A549 (cell line): ENCODE data around the gene AKR1C8. TPM values are rescaled to one million over a fixed set of nuclear protein-coding genes. Genes with fewer than 3 reads are reported as not detected.

Source experiments
- ATAC-seq, 2 experiments: fragments of 200-7000 bp in 1 of 2; fragments of >200 bp in 1 of 2; cut with Nextera tagmentation in 1 of 2; cut with Tn5 transposase in 1 of 2; 3 replicates each; pipeline versions ENCODE4 v1.8.0 to v1.9.1; 2018 to 2020; ENCODE audit warnings: mild to moderate bottlenecking in 1 of 2, moderate library complexity in 1 of 2
- CTCF ChIA-PET: fragments of 300-600 bp; sonication (Branson Sonifier 250); formaldehyde crosslinking; extraction: SDS; loops from one replicate; lab custom pipeline; 2021; ENCODE audit warnings: antibody characterized with exemption, inconsistent platforms; lab: Yijun Ruan, JAX
- POLR2A ChIA-PET: fragments of 350-600 bp; formaldehyde crosslinking; extraction: SDS; loops from one replicate; lab custom pipeline; 2021; ENCODE audit warnings: antibody characterized with exemption, inconsistent platforms; lab: Yijun Ruan, JAX
- DNase-seq, 2 experiments: peaks; one replicate each; pipeline versions ENCODE4 v3.0.0 to v3.0.0-alpha.2; 2011 to 2016; ENCODE audit warnings: low read depth in 1 of 2, low spot score in 1 of 2
- FAIRE-seq: peaks from 2 replicates; lab custom pipeline; 2011; peaks lifted over from hg19 to GRCh38; lab: Jason Lieb, UNC
- H3K27ac ChIP-seq, 2 experiments: fragments of >200 bp; sonication (Bioruptor Twin); formaldehyde crosslinking; 3 replicates each; pipeline ENCODE4 v1.5.1; 2016 to 2017
- H3K4me1 ChIP-seq: fragments of >200 bp; sonication (Bioruptor Twin); formaldehyde crosslinking; 3 replicates; pipeline ENCODE4 v1.6.1; 2016
- H3K4me2 ChIP-seq: fragments of >200 bp; sonication (Bioruptor Twin); formaldehyde crosslinking; 3 replicates; pipeline ENCODE4 v1.6.1; 2016
- H3K4me3 ChIP-seq: fragments of >200 bp; sonication (Bioruptor Twin); formaldehyde crosslinking; 3 replicates; pipeline ENCODE4 v1.5.1; 2016
- H3K9me3 ChIP-seq: fragments of >200 bp; sonication (Bioruptor Twin); formaldehyde crosslinking; 3 replicates; pipeline ENCODE4 v1.6.1; 2016
- BCL3 ChIP-seq: fragments of >200 bp; sonication (Bioruptor Twin); formaldehyde crosslinking; IDR thresholded peaks from 3 replicates; pipeline ENCODE4 v1.6.1; 2016
- CBX2 ChIP-seq: fragments of 200-600 bp; sonication (generic); IDR thresholded peaks from 2 replicates; pipeline ENCODE4 v1.6.1; 2016; ENCODE audit warnings: low read depth, mild to moderate bottlenecking, borderline replicate concordance
- CEBPB ChIP-seq, 2 experiments: fragments of >200 bp in 1 of 2; sonication (Bioruptor Twin) in 1 of 2; formaldehyde crosslinking in 1 of 2; IDR thresholded peaks; 2 replicates each; pipeline ENCODE4 v1.6.1; 2012 to 2016
- CHD2 ChIP-seq: fragments of 150-350 bp; IDR thresholded peaks from 2 replicates; pipeline ENCODE4 v1.6.1; 2014; ENCODE audit warnings: low read length; ENCODE audit not compliant: partially characterized antibody
- CTCF ChIP-seq: fragments of >200 bp; sonication (Bioruptor Twin); formaldehyde crosslinking; IDR thresholded peaks from 3 replicates; pipeline ENCODE4 v1.5.1; 2016
- EHMT2 ChIP-seq: fragments of 200-600 bp; sonication (generic); IDR thresholded peaks from 2 replicates; pipeline ENCODE4 v1.6.1; 2016; ENCODE audit warnings: antibody characterized with exemption, low read depth, mild to moderate bottlenecking, moderate library complexity
- EP300 ChIP-seq, 2 experiments: fragments of >200 bp; sonication (Bioruptor Twin); formaldehyde crosslinking; IDR thresholded peaks; 2 replicates in 1 of 2; 3 replicates in 1 of 2; pipeline ENCODE4 v1.6.1; 2016 to 2017
- FOSB ChIP-seq: fragments of 250-450 bp; sonication (Bioruptor Pico); IDR thresholded peaks from 2 replicates; pipeline ENCODE4 v1.5.0; 2020; ENCODE audit warnings: mild to moderate bottlenecking, moderate library complexity
- FOSL2 ChIP-seq, 2 experiments: fragments of 450-650 bp in 1 of 2; fragments of >200 bp in 1 of 2; sonication (Bioruptor Twin) in 1 of 2; formaldehyde crosslinking; IDR thresholded peaks; 2 replicates each; pipeline versions ENCODE4 v1.5.0 to v1.6.1; 2016 to 2020; ENCODE audit warnings: mild to moderate bottlenecking in 1 of 2, moderate library complexity in 1 of 2
- HDAC2 ChIP-seq: fragments of 200-600 bp; sonication (generic); IDR thresholded peaks from 2 replicates; pipeline ENCODE4 v1.6.1; 2016
- HEYL ChIP-seq: fragments of 250-450 bp; sonication (Bioruptor Pico); IDR thresholded peaks from 2 replicates; pipeline ENCODE4 v1.8.0; 2021; ENCODE audit warnings: mild to moderate bottlenecking, moderate library complexity
- HOXB13 ChIP-seq: fragments of 250-450 bp; sonication (Bioruptor Pico); IDR thresholded peaks from 2 replicates; pipeline ENCODE4 v1.5.0; 2020; ENCODE audit warnings: low read depth, mild to moderate bottlenecking, moderate library complexity
- JUN ChIP-seq, 2 experiments: fragments of >200 bp; sonication (Bioruptor Twin); formaldehyde crosslinking; IDR thresholded peaks; 2 replicates in 1 of 2; 3 replicates in 1 of 2; pipeline ENCODE4 v1.6.1; 2016 to 2017
- JUNB ChIP-seq: fragments of >200 bp; sonication (Bioruptor Twin); formaldehyde crosslinking; IDR thresholded peaks from 2 replicates; pipeline ENCODE4 v1.6.1; 2016
- MAFK ChIP-seq: fragments of 450-650 bp; IDR thresholded peaks from 2 replicates; pipeline ENCODE4 v1.6.1; 2014; ENCODE audit not compliant: partially characterized antibody
- NPAS2 ChIP-seq: fragments of 250-450 bp; sonication (Bioruptor Pico); IDR thresholded peaks from 2 replicates; pipeline ENCODE4 v1.8.0; 2022; ENCODE audit warnings: mild to moderate bottlenecking, moderate library complexity, borderline replicate concordance
- NR3C1 ChIP-seq: fragments of >200 bp; sonication (Bioruptor Twin); formaldehyde crosslinking; IDR thresholded peaks from 3 replicates; pipeline ENCODE4 v1.6.1; 2017
- PBX3 ChIP-seq: IDR thresholded peaks from 2 replicates; pipeline ENCODE4 v1.6.1; 2012
- RAD21 ChIP-seq, 2 experiments: fragments of >200 bp in 1 of 2; sonication (Bioruptor Twin) in 1 of 2; formaldehyde crosslinking in 1 of 2; IDR thresholded peaks in 1 of 2; conservative IDR thresholded peaks in 1 of 2; 2 replicates in 1 of 2; 3 replicates in 1 of 2; pipeline ENCODE4 v1.6.1; 2012 to 2018; ENCODE audit warnings: inconsistent platforms in 1 of 2
- RCOR1 ChIP-seq: fragments of 150-350 bp; IDR thresholded peaks from 2 replicates; pipeline ENCODE4 v1.6.1; 2014; ENCODE audit warnings: antibody characterized with exemption, low read length, low read depth
- RFX5 ChIP-seq: fragments of 450-650 bp; IDR thresholded peaks from 2 replicates; pipeline ENCODE4 v1.7.1; 2014; ENCODE audit warnings: antibody characterized with exemption, mild to moderate bottlenecking, moderate library complexity
- RNF2 ChIP-seq: fragments of 200-600 bp; sonication (generic); IDR thresholded peaks from 2 replicates; pipeline ENCODE4 v1.6.1; 2016; ENCODE audit warnings: low read depth, mild to moderate bottlenecking, antibody characterized with exemption, moderate library complexity, borderline replicate concordance
- SMC3 ChIP-seq: fragments of >200 bp; sonication (Bioruptor Twin); formaldehyde crosslinking; IDR thresholded peaks from 3 replicates; pipeline ENCODE4 v1.6.1; 2018; ENCODE audit warnings: inconsistent platforms
- SREBF2 ChIP-seq: fragments of 450-650 bp; IDR thresholded peaks from 2 replicates; pipeline ENCODE4 v1.6.1; 2014; ENCODE audit warnings: mild to moderate bottlenecking, moderate library complexity
- ZFP36 ChIP-seq: fragments of 450-650 bp; IDR thresholded peaks from 2 replicates; pipeline ENCODE4 v1.6.1; 2014; ENCODE audit warnings: borderline replicate concordance; ENCODE audit not compliant: partially characterized antibody
- WGBS: methylation state at CpG from one replicate; pipeline ENCODE4 v1.1.6; 2017; ENCODE audit errors: missing lambda C conversion rate; 5-methylcytosine and 5-hydroxymethylcytosine counted together
- polyA plus RNA-seq, 4 experiments: library from polyadenylated mRNA; depleted of rRNA in 3 of 4; stranded (reverse); fragments of >200 nt; fragmentation: RNase III in 1 of 4; extraction: RNeasy Plus Mini Kit Qiagen cat#74134 plus additional on column Dnase treatment in 1 of 4; gene quantifications; 2 replicates in 3 of 4; 3 replicates in 1 of 4; pipeline ENCODE4 v1.2.3, GENCODE V29; 2011 to 2017
- TF ChIP-seq, protein P1 (sequence below): fragments of 450-650 bp; IDR thresholded peaks from 2 replicates; pipeline ENCODE4 v1.6.1; 2014; ENCODE audit warnings: antibody characterized with exemption
- TF ChIP-seq, protein P2 (sequence below): fragments of 250-450 bp; sonication (Bioruptor Pico); IDR thresholded peaks from 2 replicates; pipeline ENCODE4 v1.5.0; 2020; ENCODE audit warnings: low read depth, mild to moderate bottlenecking, moderate library complexity

The AKR1C8 gene
- polyA plus RNA-seq, 2 of the 4 experiments (the other 2 are of a cell fraction), result 0.10 to 0.62 TPM

- H3K27ac ChIP-seq, result no peak overlapping the region
- no peaks in the 10 kb centered on the region for H3K4me1 ChIP-seq
- ATAC-seq (no peak), DNase-seq (no peak)
- H3K9me3 ChIP-seq, result peaks cover 50% of the 10 kb centered on the region
- ChIA-PET CTCF (no interaction called here), POLR2A (no interaction called here)
- no peak for TF ChIP-seq CEBPB (IDR thresholded peaks at IDR 0.05)
- no peak for TF ChIP-seq NPAS2 (CRISPR knock-in tag)
- no peak for TF ChIP-seq RAD21 (conservative IDR thresholded peaks at IDR 0.05 in 1 of 2, IDR thresholded peaks at IDR 0.05 in 1 of 2)
- TF ChIP-seq EHMT2, result no peak
- no peak for TF ChIP-seq CBX2
- no peak for TF ChIP-seq HOXB13
- no peak for TF ChIP-seq NR3C1
- TF ChIP-seq JUNB, result no peak
- TF ChIP-seq, protein P1, sequence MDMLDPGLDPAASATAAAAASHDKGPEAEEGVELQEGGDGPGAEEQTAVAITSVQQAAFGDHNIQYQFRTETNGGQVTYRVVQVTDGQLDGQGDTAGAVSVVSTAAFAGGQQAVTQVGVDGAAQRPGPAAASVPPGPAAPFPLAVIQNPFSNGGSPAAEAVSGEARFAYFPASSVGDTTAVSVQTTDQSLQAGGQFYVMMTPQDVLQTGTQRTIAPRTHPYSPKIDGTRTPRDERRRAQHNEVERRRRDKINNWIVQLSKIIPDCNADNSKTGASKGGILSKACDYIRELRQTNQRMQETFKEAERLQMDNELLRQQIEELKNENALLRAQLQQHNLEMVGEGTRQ, result no peak
- TF ChIP-seq RFX5, result no peak
- no peak for TF ChIP-seq RCOR1
- TF ChIP-seq RNF2, result no peak
- TF ChIP-seq CHD2, result no peak
- no peak for TF ChIP-seq PBX3
- no peak for TF ChIP-seq BCL3
- no peak for TF ChIP-seq EP300 (IDR thresholded peaks at IDR 0.05)
- TF ChIP-seq, protein P2, sequence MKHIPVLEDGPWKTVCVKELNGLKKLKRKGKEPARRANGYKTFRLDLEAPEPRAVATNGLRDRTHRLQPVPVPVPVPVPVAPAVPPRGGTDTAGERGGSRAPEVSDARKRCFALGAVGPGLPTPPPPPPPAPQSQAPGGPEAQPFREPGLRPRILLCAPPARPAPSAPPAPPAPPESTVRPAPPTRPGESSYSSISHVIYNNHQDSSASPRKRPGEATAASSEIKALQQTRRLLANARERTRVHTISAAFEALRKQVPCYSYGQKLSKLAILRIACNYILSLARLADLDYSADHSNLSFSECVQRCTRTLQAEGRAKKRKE (CRISPR knock-in tag), result no peak
- TF ChIP-seq, all 56 proteins: peak for 0
- FAIRE-seq, result no peak
- Histone ChIP-seq H3K4me3 (no peak overlapping the region), H3K4me2 (no peak overlapping the region)
- 68% methylated on average over 3 of the region's 3 CpGs for WGBS
These were observed 67.9 kb downstream of the AKR1C8 start for GRCh38 chr10:5117026-5117425.

- FAIRE-seq (no peak), DNase-seq (no peak), ATAC-seq (no peak)
- no peaks in the 10 kb centered on the region for H3K4me1 ChIP-seq
- peaks cover 48% of the 10 kb centered on the region for H3K9me3 ChIP-seq
- H3K27ac ChIP-seq, result no peak overlapping the region
- WGBS, result 90% methylated on average over 5 of the region's 5 CpGs
- ChIA-PET CTCF (no interaction called here), POLR2A (no interaction called here)
- H3K4me3 ChIP-seq, result no peak overlapping the region
- no peak overlapping the region for H3K4me2 ChIP-seq
- TF ChIP-seq HDAC2, result no peak
- no peak for TF ChIP-seq JUN (IDR thresholded peaks at IDR 0.05)
- TF ChIP-seq PBX3, result no peak
- TF ChIP-seq, protein P1, result no peak
- TF ChIP-seq SMC3, result no peak
- no peak for TF ChIP-seq FOSL2 (IDR thresholded peaks at IDR 0.05)
- TF ChIP-seq FOSL2 (CRISPR knock-in tag; IDR thresholded peaks at IDR 0.05), result no peak
- TF ChIP-seq FOSB (CRISPR knock-in tag), result no peak
- TF ChIP-seq EHMT2, result no peak
- no peak for TF ChIP-seq MAFK
- no peak for TF ChIP-seq SREBF2
- no peak for TF ChIP-seq EP300 (IDR thresholded peaks at IDR 0.05)
- TF ChIP-seq, protein P2 (CRISPR knock-in tag), result no peak
- TF ChIP-seq RFX5, result no peak
- no peak for TF ChIP-seq BCL3
- no peak for TF ChIP-seq ZFP36
- no peak for TF ChIP-seq CTCF
- no peak for TF ChIP-seq HEYL (CRISPR knock-in tag)
These were observed 68.3 kb downstream of the AKR1C8 start for GRCh38 chr10:5116621-5117020.
